GM08714 (cell line): ENCODE data around the gene GSN.
"Not testable (repeated sequence)": the region's sequence is repeated elsewhere in the genome, so short reads cannot be mapped to it uniquely, and the experiment has no call there.

Experiments used
- H3K4me3 ChIP-seq: fragments of 200-500 bp; sonication (Bioruptor generic); 2 replicates; pipeline ENCODE4 v1.5.1; 2014; ENCODE audit warnings: mild to moderate bottlenecking, low read length, inconsistent platforms
- ZNF274 ChIP-seq: IDR thresholded peaks from 2 replicates; pipeline ENCODE4 v1.6.1; 2012; ENCODE audit warnings: mild to moderate bottlenecking, low read depth, low read length

GSN gene

DNA sequence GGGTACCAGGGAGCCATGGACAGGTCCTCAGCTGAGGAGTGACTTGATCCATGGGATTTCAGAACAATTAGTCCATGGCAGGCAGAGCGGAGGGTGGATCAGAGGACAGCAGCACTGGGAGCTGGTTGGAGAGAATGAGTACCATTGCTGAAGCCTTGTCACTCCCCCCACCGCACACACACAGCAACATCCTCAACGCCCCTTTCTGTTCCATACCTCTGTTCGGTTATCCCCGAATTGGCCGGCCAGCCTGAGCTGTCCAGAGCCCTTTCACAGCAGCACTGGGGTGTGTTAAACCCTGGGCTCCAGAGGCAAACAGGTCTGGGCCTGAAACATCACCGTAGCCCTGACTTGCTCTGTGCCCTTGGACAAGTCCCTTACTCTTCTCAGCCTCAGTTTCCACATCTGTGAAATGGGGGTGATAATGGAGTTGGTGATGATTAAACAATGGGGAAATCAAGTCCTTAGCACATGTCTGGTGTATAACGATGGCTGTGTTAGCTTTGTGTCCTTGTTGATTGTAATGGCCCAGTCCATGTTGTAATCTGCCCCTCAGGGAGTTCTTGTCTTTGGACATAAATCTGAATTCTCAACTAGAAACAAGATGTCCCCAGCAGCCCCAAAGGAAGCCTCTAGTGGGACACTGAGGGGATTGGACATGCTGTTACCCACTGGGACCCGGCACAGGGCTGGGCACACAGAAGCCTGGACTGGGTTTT, 16.9 kb downstream of the GSN start:
- no peak for TF ChIP-seq ZNF274
- no peak overlapping the region for H3K4me3 ChIP-seq

DNA sequence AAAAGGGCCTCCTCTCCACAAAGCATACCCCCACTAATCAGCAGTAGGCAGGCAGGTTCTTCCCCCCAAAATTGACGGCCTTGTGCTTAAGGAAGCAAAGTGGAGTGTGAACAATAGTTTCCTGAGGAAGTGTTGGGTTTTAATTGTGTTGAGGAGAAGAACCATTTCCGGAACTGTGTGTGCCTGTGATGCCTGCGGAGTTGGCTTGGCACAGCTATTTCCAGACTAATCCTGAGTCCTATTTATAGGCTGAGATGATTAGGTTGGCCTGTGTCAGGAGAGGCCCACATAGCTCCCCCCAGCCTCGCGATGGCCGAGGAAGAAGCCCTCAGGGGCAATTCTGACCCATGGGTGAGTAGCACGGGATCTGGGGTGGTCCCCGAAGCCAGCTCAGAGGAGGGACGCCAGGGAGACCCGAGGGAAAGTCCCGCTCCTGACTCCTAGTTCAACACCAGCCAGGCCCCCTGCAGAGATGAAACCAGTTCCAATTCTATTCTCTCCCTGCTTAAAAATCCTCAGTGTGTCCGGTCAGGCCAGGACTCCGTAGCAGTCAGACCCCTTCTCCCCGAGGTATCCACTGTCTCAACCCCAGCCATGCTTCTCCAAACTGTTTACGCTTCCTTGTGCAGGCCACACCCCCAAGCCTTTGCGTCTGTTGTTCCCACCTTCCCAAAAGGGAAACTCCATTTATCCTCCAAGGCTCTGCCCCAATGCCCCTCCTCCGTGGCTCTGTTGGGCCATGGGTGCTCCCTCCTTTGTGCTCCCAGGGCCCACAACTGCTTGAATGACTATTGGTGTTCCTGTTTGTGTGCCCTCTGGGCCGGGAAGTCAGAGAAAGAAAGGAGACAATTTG, 18.1 kb downstream of the GSN start:
- no peak overlapping the region for H3K4me3 ChIP-seq
- no peak for TF ChIP-seq ZNF274

DNA sequence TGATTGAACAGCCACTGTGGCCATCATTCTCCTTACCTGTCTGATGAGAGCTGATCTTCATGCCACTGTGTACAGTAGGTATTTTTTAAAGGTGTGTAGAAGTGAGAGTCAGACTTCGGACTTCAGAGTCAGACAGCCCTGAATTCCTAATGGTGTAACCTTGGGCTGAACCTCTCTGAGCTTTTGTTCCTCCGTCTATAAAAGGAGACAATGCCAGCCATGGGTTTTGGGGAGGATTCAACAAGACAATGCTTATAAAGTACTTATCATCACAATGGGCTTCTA, 18.7 kb downstream of the GSN start:
- TF ChIP-seq ZNF274: no peak
- no peak overlapping the region for H3K4me3 ChIP-seq

DNA sequence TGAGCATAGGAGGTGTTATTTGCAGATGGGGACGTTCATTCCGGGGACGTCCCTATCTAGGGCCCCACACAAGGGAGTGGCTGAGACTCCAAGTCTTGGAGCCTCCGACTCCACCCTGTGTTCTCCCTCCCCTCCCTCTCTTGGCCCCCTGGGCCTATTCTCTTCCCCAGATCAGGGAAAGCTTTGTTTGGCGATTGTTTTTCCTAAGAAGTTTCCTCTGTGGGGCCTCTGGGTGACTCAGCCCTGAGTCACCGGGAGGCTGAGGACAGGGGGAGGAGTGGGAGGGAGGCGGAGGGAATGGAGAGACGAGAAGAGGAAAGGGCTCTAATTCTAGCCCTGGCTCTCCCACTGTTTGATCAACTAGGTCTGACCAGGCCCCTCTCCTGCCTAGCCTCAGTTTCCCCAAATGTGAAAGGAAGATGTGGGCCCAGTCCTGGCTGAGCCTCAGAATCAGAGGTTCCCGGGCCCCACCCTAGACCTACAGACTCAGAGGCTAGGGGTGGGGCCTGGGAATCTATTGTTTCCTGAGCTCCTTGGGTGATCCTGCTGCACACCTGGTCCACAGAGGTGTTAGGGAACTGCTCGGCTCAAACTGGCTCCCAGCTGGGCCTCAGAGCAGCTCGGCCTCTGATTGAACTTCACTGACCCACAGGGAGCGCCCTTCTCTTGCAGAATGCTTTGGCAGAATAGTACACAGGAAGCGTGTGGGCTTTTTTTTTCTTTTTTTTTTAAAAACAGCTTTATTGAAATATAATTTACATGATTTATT, 19.2 kb downstream of the GSN start:
- no peak for TF ChIP-seq ZNF274
- no peak overlapping the region for H3K4me3 ChIP-seq

DNA sequence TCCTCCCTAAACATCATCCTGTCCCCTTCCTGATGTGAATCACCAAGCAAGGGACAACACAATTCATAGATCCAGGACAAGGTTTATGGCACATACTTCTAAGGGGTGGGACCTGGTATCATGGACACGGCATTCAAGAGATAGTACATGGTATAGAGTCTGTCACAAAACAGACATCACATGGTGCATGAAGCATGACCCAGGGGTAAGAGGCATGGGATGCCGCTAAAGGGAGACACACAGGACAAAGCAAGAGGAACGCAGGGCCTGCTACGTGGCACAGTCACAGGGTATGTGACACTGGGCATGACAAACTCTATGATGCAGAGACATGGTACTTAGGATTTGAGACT, 20.7 kb downstream of the GSN start:
- no peak for TF ChIP-seq ZNF274
- H3K4me3 ChIP-seq: no peak overlapping the region

DNA sequence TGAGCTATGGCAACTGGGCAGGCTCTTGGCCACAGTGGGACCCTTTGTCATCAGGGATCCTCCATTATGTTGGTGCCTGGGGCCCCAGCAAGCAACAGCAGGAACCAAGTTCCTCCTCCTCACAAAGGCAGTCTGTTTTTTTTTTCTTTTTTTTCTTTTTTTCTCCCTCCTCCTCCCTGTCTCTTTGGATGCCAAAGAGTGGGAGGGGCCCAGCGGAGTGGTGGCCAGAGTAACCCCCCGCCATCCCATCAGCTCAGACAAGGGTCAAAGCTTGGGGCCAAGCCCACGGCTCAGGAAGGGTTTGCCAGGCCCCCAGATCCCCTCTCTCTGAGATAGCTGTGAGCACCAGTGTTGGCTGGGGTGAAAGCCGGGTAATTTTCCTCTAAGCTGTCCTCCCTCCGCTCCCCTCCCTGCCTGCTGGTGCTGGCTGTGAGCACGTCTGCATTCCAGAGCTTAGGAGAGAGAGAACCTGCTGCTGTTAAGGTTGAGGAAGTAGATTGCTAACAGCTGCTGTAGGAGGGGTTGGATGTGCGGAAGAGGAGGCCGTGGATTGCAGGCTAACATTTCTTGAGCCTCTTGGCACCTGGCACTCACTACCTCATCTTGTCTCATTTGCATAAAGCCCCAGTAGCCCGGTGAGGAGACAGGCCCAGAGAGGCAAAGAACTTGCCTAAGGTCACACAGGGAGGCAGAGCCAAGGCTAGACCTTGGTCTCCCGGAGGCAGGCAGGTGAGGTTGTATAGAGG, 21.2 kb downstream of the GSN start:
- no peak overlapping the region for H3K4me3 ChIP-seq
- no peak for TF ChIP-seq ZNF274

DNA sequence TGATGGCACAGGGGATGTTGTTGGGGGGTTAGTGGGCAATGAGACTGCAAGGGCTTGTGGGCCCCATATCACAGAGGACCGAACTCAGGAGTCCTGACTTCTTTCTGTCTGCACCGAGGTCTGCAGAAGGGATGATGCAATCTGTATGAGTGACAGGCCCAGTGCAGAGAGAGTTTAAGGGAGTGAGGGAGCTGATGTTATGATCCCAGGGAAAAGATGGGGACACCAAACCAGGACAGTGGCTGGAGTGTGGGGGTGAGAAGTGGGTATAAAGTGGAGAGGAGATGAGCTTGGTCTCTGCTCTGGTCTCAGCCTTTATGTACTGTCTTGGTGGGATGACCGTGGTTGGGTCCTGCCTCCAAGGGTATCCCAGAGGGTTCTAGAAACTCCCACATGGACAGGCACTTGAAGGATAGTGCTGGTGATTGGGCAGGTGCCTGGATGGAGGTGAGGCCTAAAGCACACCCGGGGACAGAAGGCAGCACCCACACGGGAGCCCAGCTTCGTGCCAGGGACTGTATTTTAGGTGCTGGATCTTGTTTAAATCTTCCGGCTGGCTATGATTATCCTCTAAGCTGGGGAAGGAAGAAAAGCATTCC, 21.9 kb downstream of the GSN start:
- H3K4me3 ChIP-seq: no peak overlapping the region
- no peak for TF ChIP-seq ZNF274

DNA sequence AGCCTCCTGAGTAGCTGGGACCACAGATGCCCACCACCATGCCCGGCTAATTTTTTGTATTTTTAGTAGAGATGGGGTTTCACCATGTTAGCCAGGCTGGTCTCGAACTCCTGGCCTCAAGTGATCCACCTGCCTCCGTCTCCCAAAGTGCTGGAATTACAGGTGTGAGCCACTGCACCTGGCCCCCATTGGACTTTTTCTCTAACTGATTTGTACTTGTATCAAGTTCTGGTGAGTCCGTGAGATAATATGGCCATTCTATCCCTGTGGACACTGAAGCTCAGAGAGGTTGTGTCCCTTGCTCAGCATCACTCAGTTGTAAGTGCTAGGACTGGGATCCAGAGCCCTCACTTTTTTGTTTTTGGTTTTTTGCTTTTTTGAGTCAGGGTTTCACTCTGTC, 23.6 kb downstream of the GSN start:
- H3K4me3 ChIP-seq: not testable (repeated sequence)

DNA sequence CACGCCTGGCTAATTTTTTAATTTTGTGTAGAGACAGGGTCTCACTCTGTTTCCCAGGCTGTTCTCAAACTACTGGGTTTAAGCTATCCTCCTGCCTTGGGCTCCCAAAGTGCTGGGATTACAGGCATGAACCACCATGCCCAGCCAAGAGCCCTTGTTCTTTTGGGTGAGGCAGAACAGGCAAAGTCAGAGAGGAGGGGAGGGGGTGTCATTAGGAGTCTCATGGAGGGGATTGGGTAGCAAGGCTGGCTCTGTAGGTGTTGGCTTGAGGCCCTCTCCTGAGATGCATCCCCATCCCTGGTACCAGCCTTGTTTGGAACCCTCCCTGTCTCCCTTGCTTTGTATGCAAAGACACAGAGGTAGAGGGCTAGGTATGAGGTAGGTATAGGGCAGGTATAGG, 24.1 kb downstream of the GSN start:
- no peak for TF ChIP-seq ZNF274

DNA sequence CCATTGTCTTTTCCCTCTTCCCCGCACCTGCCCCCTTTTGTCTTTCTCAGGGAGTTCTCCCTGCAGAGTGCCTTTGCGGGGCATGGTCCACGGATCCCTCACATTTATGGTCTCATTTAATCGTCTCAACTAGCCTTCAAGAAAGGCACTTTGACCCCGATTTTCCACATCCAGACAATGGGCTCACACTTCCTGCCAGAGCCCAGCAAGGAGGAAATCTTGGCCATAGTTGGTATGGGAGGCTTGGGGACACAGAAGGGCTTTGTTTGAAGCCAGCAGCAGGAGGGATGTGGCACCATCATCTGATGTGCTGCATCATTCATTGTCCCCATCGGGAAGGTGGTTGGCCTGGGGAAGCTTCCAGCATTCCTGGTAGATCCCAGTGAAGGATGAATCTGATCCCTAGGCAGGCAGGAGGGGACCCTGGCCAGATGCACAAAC, 24.9 kb downstream of the GSN start:
- TF ChIP-seq ZNF274: no peak
- H3K4me3 ChIP-seq: no peak overlapping the region

More for the DNA sequence above, 24.1 kb downstream of the GSN start:
- no peak overlapping the region for H3K4me3 ChIP-seq

DNA sequence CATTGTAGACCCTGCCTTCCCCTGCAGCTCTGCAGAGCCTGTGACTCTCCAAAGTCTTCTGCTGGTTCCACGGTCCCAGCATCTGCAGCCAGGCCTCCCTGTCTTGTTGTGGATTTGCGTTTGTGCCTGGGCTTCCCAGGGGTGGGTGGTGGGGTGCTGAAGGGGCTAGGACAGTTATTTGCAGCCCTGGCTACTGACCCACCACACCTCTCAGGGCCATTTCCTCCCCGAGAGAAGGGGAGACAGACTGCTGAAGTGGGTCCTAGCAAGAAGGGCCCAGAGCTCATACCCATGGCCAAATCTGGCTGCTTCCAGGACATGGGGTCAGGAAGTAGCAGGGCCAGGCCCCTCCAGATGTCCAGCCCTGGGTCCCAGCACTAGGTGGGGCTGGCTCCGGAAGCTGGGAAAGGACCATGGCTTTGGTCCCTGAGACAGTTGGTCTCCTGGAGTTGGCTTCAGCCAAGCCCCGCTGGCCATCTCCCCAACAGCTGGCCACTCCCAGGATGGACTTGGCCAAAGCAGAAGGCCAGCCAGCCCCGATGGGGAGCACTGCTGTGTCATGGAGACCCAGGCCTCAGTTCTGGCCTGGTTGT, 26.3 kb downstream of the GSN start:
- no peak for TF ChIP-seq ZNF274
- no peak overlapping the region for H3K4me3 ChIP-seq

DNA sequence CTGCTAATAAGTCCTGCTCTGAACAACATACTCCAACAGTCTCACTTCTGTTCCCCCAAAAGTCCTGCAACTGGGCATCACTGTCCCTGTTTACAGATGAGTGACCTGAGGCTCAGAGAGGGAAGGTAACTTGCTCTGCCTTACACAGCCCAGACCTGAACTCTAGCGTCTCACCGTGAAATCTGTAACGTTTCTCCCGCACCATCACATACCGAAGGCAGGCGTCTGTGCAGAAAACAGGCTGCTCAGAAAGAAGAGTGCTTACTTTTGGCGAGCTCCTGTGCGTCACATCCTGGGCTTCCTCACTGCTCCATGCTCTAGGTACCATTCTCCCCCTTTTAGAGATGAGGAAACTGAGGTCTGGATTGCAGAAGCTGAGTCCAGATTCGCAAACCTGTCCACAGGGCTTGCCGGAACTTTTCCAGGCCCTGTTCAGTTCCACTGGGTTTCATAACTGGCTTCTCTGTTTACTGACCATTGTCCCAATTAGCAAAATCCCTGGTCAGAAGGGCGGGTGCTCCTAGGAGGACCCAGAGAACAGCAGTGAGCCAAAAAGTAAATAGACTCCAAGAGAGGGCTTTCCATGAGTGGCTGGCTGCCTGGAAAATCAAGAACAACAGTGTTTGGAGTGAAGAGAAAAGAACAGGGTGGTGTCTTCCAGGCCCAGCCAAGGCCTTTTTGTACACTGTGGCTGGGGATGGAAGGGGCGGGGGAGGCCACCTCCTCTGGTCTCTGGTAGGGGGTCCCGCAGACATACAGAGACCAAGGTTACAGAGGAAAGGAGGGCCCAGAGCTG, 27.1 kb downstream of the GSN start:
- H3K4me3 ChIP-seq: no peak overlapping the region
- no peak for TF ChIP-seq ZNF274

DNA sequence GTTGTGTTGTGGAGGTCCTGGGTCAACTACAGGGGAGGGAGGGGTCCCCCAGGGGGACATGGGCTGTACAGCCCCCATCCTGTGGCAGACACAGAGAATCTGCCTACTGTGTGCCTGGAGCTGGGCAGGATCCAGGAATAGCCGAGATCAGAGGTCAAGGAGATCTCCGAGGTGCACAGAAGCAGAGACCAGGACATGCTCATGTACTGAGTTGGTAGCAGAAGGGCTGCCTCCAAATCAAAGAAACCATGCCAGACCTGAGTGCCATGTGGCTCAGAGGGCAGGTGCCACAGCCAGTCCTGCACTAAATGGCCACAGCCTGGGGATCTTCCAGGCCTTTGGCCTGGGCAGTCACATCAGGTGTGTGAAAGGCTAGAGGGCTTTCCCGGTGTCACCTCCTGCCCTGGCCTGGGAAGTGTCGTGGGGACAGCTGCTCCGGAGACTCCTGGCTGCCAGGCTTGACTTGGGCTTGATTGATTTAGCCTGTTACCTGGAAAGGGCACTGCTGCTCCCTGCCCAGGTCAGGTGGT, 27.8 kb downstream of the GSN start:
- no peak overlapping the region for H3K4me3 ChIP-seq
- no peak for TF ChIP-seq ZNF274
